ENCODE results near the gene PARD3.

DNA sequence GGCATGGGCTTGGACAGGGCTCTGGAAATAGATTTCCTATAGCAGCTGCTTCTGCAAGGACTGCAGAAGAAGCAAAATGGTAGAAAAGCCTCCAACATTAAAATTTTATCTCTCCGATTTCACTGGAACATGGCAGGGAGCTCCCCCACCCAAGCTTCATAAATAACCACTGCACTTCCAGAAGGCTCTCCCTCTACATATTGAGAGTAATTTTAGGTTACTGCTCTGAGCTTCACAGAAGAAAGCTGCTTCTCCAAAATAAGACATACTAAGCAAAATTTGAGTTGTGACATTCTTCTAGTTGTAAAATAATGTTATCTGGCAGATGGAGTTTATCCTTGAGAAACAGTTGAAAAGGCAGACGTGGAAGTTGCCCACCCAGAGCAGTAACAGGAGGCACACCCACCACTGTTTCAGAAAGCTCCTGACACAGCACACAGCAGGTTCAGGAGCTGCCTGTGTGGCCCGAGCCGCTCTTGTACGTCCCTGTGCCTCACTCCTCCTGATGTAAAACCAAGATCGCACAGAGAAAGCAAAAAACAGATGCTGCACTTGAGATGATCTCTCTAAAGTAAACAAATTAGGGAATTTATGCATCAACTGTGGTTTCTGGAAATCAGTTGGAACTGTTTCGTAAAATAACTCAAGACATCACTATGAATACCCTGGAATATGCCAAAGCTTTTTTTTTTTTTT lies 621.0 kb downstream of the PARD3 start:
- TF ChIP-seq CTCF (conservative IDR thresholded peaks at IDR 0.05; ENCODE audit: low read length): no peak
- no peak for TF ChIP-seq EZH2phosphoT487 (IDR thresholded peaks at IDR 0.05; ENCODE audit: borderline replicate concordance)

Measured in Loucy (cell line).